ENCODE measurements around the gene QSER1. TPM values are rescaled to one million over a fixed set of nuclear protein-coding genes. Genes with fewer than 3 reads are reported as not detected.

The QSER1 gene
- total and polyA plus RNA-seq, 3 donors from 2014 or later = 18.1 to 42.7 (median 35.4) TPM

GRCh38 chr11:32897103-32897502 lies 4.5 kb downstream of the QSER1 start:
- Histone ChIP-seq H3K36me3 (ENCODE audit: low read depth, missing control alignments) (no peaks in the 10 kb centered on the region), H3K27me3 (no peaks in the 10 kb centered on the region), H3K4me3 (no peak overlapping the region), H3K9me3 (no peaks in the 10 kb centered on the region), H3K4me1 (no peaks in the 10 kb centered on the region), H3K27ac (no peak overlapping the region)
- no peak for DNase-seq
- intact Hi-C loops (cut with DNase I; ENCODE audit: low total_unique reads) = no loop called here
- TF ChIP-seq CTCF (IDR thresholded peaks at IDR 0.05) (no peak), POLR2A (IDR thresholded peaks at IDR 0.05) (no peak)
- 75 to 94% methylated on average over 1 of the region's 1 CpG for WGBS, 2 donors

GRCh38 chr11:32899438-32899837 lies 6.8 kb downstream of the QSER1 start:
- H3K27ac ChIP-seq = no peak overlapping the region
- intact Hi-C loops (cut with DNase I; ENCODE audit: low total_unique reads) = no loop called here
- no peaks in the 10 kb centered on the region for H3K36me3 ChIP-seq (ENCODE audit: low read depth, missing control alignments)
- no peaks in the 10 kb centered on the region for H3K27me3 ChIP-seq
- no peaks in the 10 kb centered on the region for H3K4me1 ChIP-seq
- DNase-seq = no peak
- H3K4me3 ChIP-seq = no peak overlapping the region
- no peak for TF ChIP-seq CTCF (IDR thresholded peaks at IDR 0.05)
- no peak for TF ChIP-seq POLR2A (IDR thresholded peaks at IDR 0.05)
- no peaks in the 10 kb centered on the region for H3K9me3 ChIP-seq

GRCh38 chr11:32902089-32902665 lies 9.6 kb downstream of the QSER1 start:
- H3K9me3 ChIP-seq = no peaks in the 10 kb centered on the region
- no peak overlapping the region for H3K4me3 ChIP-seq
- WGBS, 2 donors = 91 to 94% methylated on average over 4 of the region's 4 CpGs
- H3K27ac ChIP-seq = no peak overlapping the region
- TF ChIP-seq CTCF (IDR thresholded peaks at IDR 0.05) (no peak), POLR2A (IDR thresholded peaks at IDR 0.05) (no peak)
- DNase-seq = no peak
- no peaks in the 10 kb centered on the region for H3K27me3 ChIP-seq
- no peaks in the 10 kb centered on the region for H3K4me1 ChIP-seq
- no peaks in the 10 kb centered on the region for H3K36me3 ChIP-seq (ENCODE audit: low read depth, missing control alignments)
- intact Hi-C loops (cut with DNase I; ENCODE audit: low total_unique reads) = no loop called here

- Histone ChIP-seq H3K4me3 (no peak overlapping the region), H3K9me3 (no peaks in the 10 kb centered on the region), H3K27ac (no peak overlapping the region), H3K36me3 (ENCODE audit: low read depth, missing control alignments) (no peaks in the 10 kb centered on the region), H3K27me3 (no peaks in the 10 kb centered on the region), H3K4me1 (no peaks in the 10 kb centered on the region)
- DNase-seq = no peak
- TF ChIP-seq CTCF (IDR thresholded peaks at IDR 0.05) (no peak), POLR2A (IDR thresholded peaks at IDR 0.05) (no peak)
- intact Hi-C loops (cut with DNase I; ENCODE audit: low total_unique reads) = no loop called here
- WGBS, 2 donors = 48 to 56% methylated on average over 3 of the region's 3 CpGs
These were observed 12.5 kb downstream of the QSER1 start for GRCh38 chr11:32905028-32905667.

GRCh38 chr11:32908619-32909018 lies 16.0 kb downstream of the QSER1 start:
- H3K4me3 ChIP-seq = no peak overlapping the region
- H3K27ac ChIP-seq = no peak overlapping the region
- TF ChIP-seq CTCF (IDR thresholded peaks at IDR 0.05) (no peak), POLR2A (IDR thresholded peaks at IDR 0.05) (no peak)
- no peaks in the 10 kb centered on the region for H3K27me3 ChIP-seq
- intact Hi-C loops (cut with DNase I; ENCODE audit: low total_unique reads) = no loop called here
- DNase-seq = no peak
- H3K36me3 ChIP-seq (ENCODE audit: low read depth, missing control alignments) = no peaks in the 10 kb centered on the region
- 91 to 95% methylated on average over 6 of the region's 6 CpGs for WGBS, 2 donors
- H3K9me3 ChIP-seq = no peaks in the 10 kb centered on the region
- H3K4me1 ChIP-seq = no peaks in the 10 kb centered on the region

All from testis (tissue), 3 donors.